CD8-positive, alpha-beta memory T cell (primary cell): ENCODE measurements around the gene ZSCAN31. TPM values are rescaled to one million over a fixed set of nuclear protein-coding genes. Genes with fewer than 3 reads are reported as not detected.
A peak's percentile ranks its signal among the peaks of the same experiment; 100 is the strongest.

Source experiments
- CTCF ChIA-PET: fragments of 350-600 bp; sonication (Branson Sonifier 250); formaldehyde crosslinking; loops from one replicate; lab custom pipeline; 2021; ENCODE audit warnings: antibody characterized with exemption; lab: Charles Lee
- POLR2A ChIA-PET: fragments of 350-600 bp; sonication (Branson Sonifier 250); formaldehyde crosslinking; loops from one replicate; lab custom pipeline; 2021; ENCODE audit warnings: antibody characterized with exemption; lab: Charles Lee
- DNase-seq, 5 donors: peaks; one replicate each; pipeline versions ENCODE4 v3.0.0 to v3.0.0-alpha.2; 2020 to 2022; ENCODE audit warnings: mixed read lengths in 1 of 5
- H3K27ac ChIP-seq: one replicate; pipeline ENCODE4 v1.7.0; 2013; ENCODE audit warnings: low read depth, mild to moderate bottlenecking, low read length, moderate library complexity
- H3K27me3 ChIP-seq: 2 replicates; pipeline ENCODE4 v1.7.0; 2013; ENCODE audit warnings: low read length, mild to moderate bottlenecking; ENCODE audit not compliant: insufficient read depth, poor library complexity, severe bottlenecking
- H3K36me3 ChIP-seq: 2 replicates; pipeline ENCODE4 v1.7.0; 2013; ENCODE audit warnings: mild to moderate bottlenecking, low read length, moderate library complexity; ENCODE audit not compliant: insufficient read depth
- H3K4me1 ChIP-seq: 2 replicates; pipeline ENCODE4 v1.7.0; 2013; ENCODE audit warnings: mild to moderate bottlenecking, low read length, moderate library complexity; ENCODE audit not compliant: insufficient read depth
- H3K4me3 ChIP-seq: 2 replicates; pipeline ENCODE4 v1.7.0; 2013; ENCODE audit warnings: mild to moderate bottlenecking, low read length
- H3K9me3 ChIP-seq: 2 replicates; pipeline ENCODE4 v1.7.0; 2013; ENCODE audit warnings: mild to moderate bottlenecking, low read length
- H3K27ac Mint-ChIP-seq, 8 donors: one replicate each; pipeline ENCODE4 v1.8.0; 2020 to 2021; ENCODE audit warnings: mixed read lengths in 8 of 8, mild to moderate bottlenecking in 6 of 8, inconsistent platforms in 3 of 8, moderate library complexity in 3 of 8
- H3K27me3 Mint-ChIP-seq, 2 donors: one replicate each; pipeline ENCODE4 v1.8.0; 2020 to 2021; ENCODE audit warnings: mixed read lengths in 2 of 2, mild to moderate bottlenecking in 1 of 2, moderate library complexity in 1 of 2
- H3K36me3 Mint-ChIP-seq, 3 donors: one replicate each; pipeline ENCODE4 v1.8.0; 2020 to 2021; ENCODE audit warnings: mixed read lengths in 3 of 3, inconsistent platforms in 1 of 3, mild to moderate bottlenecking in 1 of 3
- H3K4me1 Mint-ChIP-seq, 3 donors: one replicate each; pipeline ENCODE4 v1.8.0; 2020 to 2021; ENCODE audit warnings: mixed read lengths in 3 of 3, inconsistent platforms in 1 of 3, mild to moderate bottlenecking in 1 of 3
- H3K4me3 Mint-ChIP-seq, 7 donors: one replicate each; pipeline ENCODE4 v1.8.0; 2020 to 2021; ENCODE audit warnings: mixed read lengths in 7 of 7, mild to moderate bottlenecking in 6 of 7, moderate library complexity in 4 of 7, inconsistent platforms in 2 of 7
- H3K9me3 Mint-ChIP-seq, 5 donors: one replicate each; pipeline ENCODE4 v1.8.0; 2020 to 2022; ENCODE audit warnings: mixed read lengths in 5 of 5, mild to moderate bottlenecking in 3 of 5, moderate library complexity in 2 of 5, inconsistent platforms in 1 of 5
- polyA plus RNA-seq: library from polyadenylated mRNA; unstranded; fragments of 300-500 nt; fragmentation: Illumina TruSeq; gene quantifications from one replicate; pipeline ENCODE4 v1.2.3, GENCODE V29; 2021
- total RNA-seq, 2 experiments: library from RNA; stranded (reverse); gene quantifications; one replicate each; pipeline ENCODE4 v1.2.3, GENCODE V29; 2021

ZSCAN31 gene
- total and polyA plus RNA-seq, 3 experiments from 2014 or later: 0.72 to 2.6 (median 1.1) TPM

GRCh38 chr6:28357036-28357435, 21.1 kb upstream of the ZSCAN31 start:
- no peak for DNase-seq
- H3K4me3 ChIP-seq: no peak overlapping the region
- Mint-ChIP-seq H3K27me3 (no peaks in the 10 kb centered on the region), H3K9me3 (no peaks in the 10 kb centered on the region), H3K4me3 (no peak overlapping the region), H3K4me1 (peaks cover 15 to 30% (median 19%) of the 10 kb centered on the region in 3 donors), H3K27ac (peak overlapping the region in 1 of 8 donors; percentile 53), H3K36me3 (peaks cover 0 to 22% (median 5%) of the 10 kb centered on the region in 3 donors)
- peaks cover 14% of the 10 kb centered on the region for H3K4me1 ChIP-seq
- no peaks in the 10 kb centered on the region for H3K9me3 ChIP-seq
- H3K27me3 ChIP-seq: no peaks in the 10 kb centered on the region
- ChIA-PET POLR2A (interaction anchor here (0.9 kb wide), 1 partner anchor 462 kb away, joined by 5 read pairs; no protein-coding TSS in a partner anchor), CTCF (interaction anchor here (1.2 to 2.5 kb wide), 11 partner anchors 12 to 461 kb away, joined by 3 to 33 read pairs (median 5); partner anchors contain the start of genes ZKSCAN8 and ZSCAN26)
- no peaks in the 10 kb centered on the region for H3K36me3 ChIP-seq
- no peak overlapping the region for H3K27ac ChIP-seq

GRCh38 chr6:28356666-28357020, 20.7 kb upstream of the ZSCAN31 start:
- no peaks in the 10 kb centered on the region for H3K27me3 ChIP-seq
- Mint-ChIP-seq H3K27me3 (no peaks in the 10 kb centered on the region), H3K4me3 (peak overlapping the region in 1 of 7 donors; percentile 49)

GRCh38 chr6:28355743-28356665, 20.1 kb upstream of the ZSCAN31 start:
- peaks cover 0 to 13% (median 3%) of the 10 kb centered on the region in 3 donors for H3K36me3 Mint-ChIP-seq
- H3K9me3 ChIP-seq: no peaks in the 10 kb centered on the region
- DNase-seq: peak; percentile 34 to 70 (median 58)
- H3K4me3 Mint-ChIP-seq: peak overlapping the region; percentile 74 to 95 (median 90)
- peak overlapping the region; percentile 75 for H3K4me3 ChIP-seq
- H3K27ac Mint-ChIP-seq: peak overlapping the region in 7 of 8 donors; percentile 51 to 95 (median 86)
- CTCF ChIA-PET: interaction anchor here (0.6 to 2.5 kb wide), 37 partner anchors 9 to 1228 kb away, joined by 3 to 33 read pairs (median 4); partner anchors contain the start of genes ZKSCAN4, ZKSCAN8, ZSCAN16 and ZSCAN26
- H3K4me1 Mint-ChIP-seq: peaks cover 24 to 40% (median 30%) of the 10 kb centered on the region in 3 donors
- H3K27me3 ChIP-seq: no peaks in the 10 kb centered on the region
- peaks cover 18% of the 10 kb centered on the region for H3K4me1 ChIP-seq
- H3K27me3 Mint-ChIP-seq: no peaks in the 10 kb centered on the region
- H3K27ac ChIP-seq: peak overlapping the region; percentile 49
- H3K36me3 ChIP-seq: no peaks in the 10 kb centered on the region
- no peaks in the 10 kb centered on the region for H3K9me3 Mint-ChIP-seq
- POLR2A ChIA-PET: interaction anchor here (0.6 to 0.9 kb wide), 2 partner anchors 215 to 461 kb away, joined by 5 to 6 read pairs; no protein-coding TSS in a partner anchor

More at GRCh38 chr6:28356666-28357020, 20.7 kb upstream of the ZSCAN31 start:
- no peaks in the 10 kb centered on the region for H3K9me3 Mint-ChIP-seq
- peaks cover 0 to 19% (median 3%) of the 10 kb centered on the region in 3 donors for H3K36me3 Mint-ChIP-seq
- ChIA-PET POLR2A (interaction anchor here (0.6 to 0.9 kb wide), 2 partner anchors 215 to 462 kb away, joined by 5 to 6 read pairs; no protein-coding TSS in a partner anchor), CTCF (interaction anchor here (0.6 to 2.5 kb wide), 26 partner anchors 12 to 1195 kb away, joined by 3 to 33 read pairs (median 4); partner anchors contain the start of genes ZKSCAN4, ZKSCAN8, ZSCAN26 and ZSCAN31)
- peak overlapping the region in 1 of 8 donors; percentile 90 for H3K27ac Mint-ChIP-seq
- DNase-seq: no peak
- Histone ChIP-seq H3K36me3 (no peaks in the 10 kb centered on the region), H3K4me3 (peak overlapping the region; percentile 75), H3K9me3 (no peaks in the 10 kb centered on the region), H3K4me1 (peaks cover 14% of the 10 kb centered on the region), H3K27ac (no peak overlapping the region)
- H3K4me1 Mint-ChIP-seq: peaks cover 17 to 33% (median 23%) of the 10 kb centered on the region in 3 donors

- H3K9me3 ChIP-seq: no peaks in the 10 kb centered on the region
- DNase-seq: no peak
- H3K4me1 Mint-ChIP-seq: peaks cover 33 to 51% (median 41%) of the 10 kb centered on the region in 3 donors
- H3K9me3 Mint-ChIP-seq: no peaks in the 10 kb centered on the region
- ChIA-PET POLR2A (no interaction called here), CTCF (interaction anchor here (0.9 to 2.5 kb wide), 16 partner anchors 8 to 1227 kb away, joined by 3 to 33 read pairs (median 4); partner anchors contain the start of genes ZKSCAN8, ZSCAN16, ZSCAN26 and ZSCAN31)
- peaks cover 25% of the 10 kb centered on the region for H3K4me1 ChIP-seq
- H3K36me3 ChIP-seq: no peaks in the 10 kb centered on the region
- H3K27ac ChIP-seq: peak overlapping the region; percentile 49
- no peaks in the 10 kb centered on the region for H3K27me3 Mint-ChIP-seq
- no peaks in the 10 kb centered on the region for H3K27me3 ChIP-seq
- peak overlapping the region in 6 of 7 donors; percentile 74 to 95 (median 90) for H3K4me3 Mint-ChIP-seq
- peak overlapping the region in 4 of 8 donors; percentile 50 to 90 (median 88) for H3K27ac Mint-ChIP-seq
- H3K4me3 ChIP-seq: no peak overlapping the region
- H3K36me3 Mint-ChIP-seq: peaks cover 0 to 12% (median 1%) of the 10 kb centered on the region in 3 donors
Observed at GRCh38 chr6:28354688-28355554, 19.0 kb upstream of the ZSCAN31 start.

GRCh38 chr6:28353981-28354676, 18.2 kb upstream of the ZSCAN31 start:
- peak overlapping the region; percentile 49 for H3K27ac ChIP-seq
- H3K36me3 ChIP-seq: no peaks in the 10 kb centered on the region
- Mint-ChIP-seq H3K27me3 (peaks cover 0 to 4% of the 10 kb centered on the region in 2 donors), H3K4me3 (peak overlapping the region in 1 of 7 donors; percentile 21), H3K36me3 (peaks cover 0 to 13% (median 1%) of the 10 kb centered on the region in 3 donors), H3K27ac (peak overlapping the region in 4 of 8 donors; percentile 2 to 54 (median 46)), H3K9me3 (no peaks in the 10 kb centered on the region), H3K4me1 (peaks cover 38 to 57% (median 48%) of the 10 kb centered on the region in 3 donors)
- no peaks in the 10 kb centered on the region for H3K9me3 ChIP-seq
- H3K4me1 ChIP-seq: peaks cover 25% of the 10 kb centered on the region
- no peaks in the 10 kb centered on the region for H3K27me3 ChIP-seq
- POLR2A ChIA-PET: no interaction called here
- H3K4me3 ChIP-seq: no peak overlapping the region
- no peak for DNase-seq
- CTCF ChIA-PET: no interaction called here

- H3K9me3 ChIP-seq: no peaks in the 10 kb centered on the region
- no peak overlapping the region for H3K4me3 ChIP-seq
- peak overlapping the region in 2 of 8 donors; percentile 30 to 46 for H3K27ac Mint-ChIP-seq
- POLR2A ChIA-PET: no interaction called here
- no peak for DNase-seq
- peaks cover 0 to 12% (median 1%) of the 10 kb centered on the region in 3 donors for H3K36me3 Mint-ChIP-seq
- peaks cover 0 to 4% of the 10 kb centered on the region in 2 donors for H3K27me3 Mint-ChIP-seq
- peak overlapping the region in 1 of 7 donors; percentile 58 for H3K4me3 Mint-ChIP-seq
- CTCF ChIA-PET: no interaction called here
- H3K9me3 Mint-ChIP-seq: no peaks in the 10 kb centered on the region
- H3K27me3 ChIP-seq: no peaks in the 10 kb centered on the region
- H3K4me1 Mint-ChIP-seq: peaks cover 38 to 57% (median 48%) of the 10 kb centered on the region in 3 donors
- peak overlapping the region; percentile 49 for H3K27ac ChIP-seq
- no peaks in the 10 kb centered on the region for H3K36me3 ChIP-seq
- H3K4me1 ChIP-seq: peaks cover 25% of the 10 kb centered on the region
Observed at GRCh38 chr6:28353356-28353755, 17.4 kb upstream of the ZSCAN31 start.
